CD1c-positive myeloid dendritic cell (primary cell): ENCODE measurements around the gene MTFP1.
"Not testable (repeated sequence)": the region's sequence is repeated elsewhere in the genome, so short reads cannot be mapped to it uniquely, and the experiment has no call there.

Source experiments
- DNase-seq: peaks from one replicate; pipeline ENCODE4 v3.0.0-alpha.2; 2016; ENCODE audit errors: extremely low spot score

MTFP1 gene

DNA sequence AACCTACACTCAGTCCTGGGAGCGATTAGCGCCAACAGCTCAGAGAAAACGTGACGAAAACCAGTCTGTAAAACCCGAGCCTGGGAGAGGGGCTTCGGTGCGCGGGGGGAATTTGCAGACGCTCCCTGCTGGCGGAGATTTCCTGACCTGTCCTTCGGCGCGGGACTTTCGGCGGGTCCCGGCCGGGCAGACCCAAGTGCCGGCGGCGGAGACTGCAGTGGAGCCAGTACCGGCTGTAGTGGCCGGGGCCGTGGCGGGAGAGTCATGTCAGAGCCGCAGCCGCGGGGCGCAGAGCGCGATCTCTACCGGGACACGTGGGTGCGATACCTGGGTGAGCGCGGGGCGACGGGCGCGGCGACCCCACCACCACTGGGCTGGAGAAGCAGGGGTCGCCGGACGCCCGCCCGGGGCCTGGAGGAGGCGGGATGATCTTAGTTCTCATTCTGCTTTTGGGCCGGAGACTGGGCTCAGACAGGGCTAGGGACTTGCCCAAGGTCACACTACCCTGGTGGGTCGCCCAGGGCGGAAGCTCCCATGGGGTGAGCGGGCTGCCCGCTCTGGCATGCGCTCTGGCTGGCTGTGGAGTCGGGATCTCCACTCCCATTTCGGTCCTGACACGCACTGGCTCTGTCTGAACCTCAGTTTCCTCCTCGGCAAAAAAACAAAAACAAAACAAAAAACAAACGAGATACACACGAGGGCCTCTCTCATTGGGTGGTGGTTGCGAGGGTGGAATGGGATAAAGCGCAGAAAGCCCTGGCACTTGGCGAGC is at the start of gene MTFP1:
Gene MTFP1, plus strand, starts transcription at position 153 of the 772 bp plus-strand sequence. Its CDS starts 112 bp downstream, at position 265.
- peak; percentile 78 for DNase-seq

GRCh38 chr22:30380011-30380410 is 45.6 kb upstream of the MTFP1 start:
- DNase-seq, result no peak

DNA sequence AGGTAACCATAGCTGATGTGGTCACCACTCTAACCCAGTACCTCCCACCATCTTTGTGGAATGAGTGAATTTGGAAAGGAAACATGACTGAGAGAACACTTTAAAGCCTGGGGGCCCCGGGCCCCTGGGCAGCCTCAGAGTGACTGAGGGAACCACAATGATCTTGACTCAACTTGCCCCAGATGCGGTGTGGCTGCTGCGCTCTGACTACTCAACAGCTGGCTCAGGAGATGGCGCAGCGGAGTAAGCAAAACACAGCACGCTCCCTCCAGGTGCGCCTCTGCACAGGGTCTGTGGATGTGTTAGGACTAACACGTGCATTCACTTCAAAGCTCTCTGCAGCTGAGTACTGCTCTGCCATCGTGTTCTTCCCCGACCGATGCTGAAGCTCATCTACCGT is 44.3 kb upstream of the MTFP1 start:
- DNase-seq, result no peak

DNA sequence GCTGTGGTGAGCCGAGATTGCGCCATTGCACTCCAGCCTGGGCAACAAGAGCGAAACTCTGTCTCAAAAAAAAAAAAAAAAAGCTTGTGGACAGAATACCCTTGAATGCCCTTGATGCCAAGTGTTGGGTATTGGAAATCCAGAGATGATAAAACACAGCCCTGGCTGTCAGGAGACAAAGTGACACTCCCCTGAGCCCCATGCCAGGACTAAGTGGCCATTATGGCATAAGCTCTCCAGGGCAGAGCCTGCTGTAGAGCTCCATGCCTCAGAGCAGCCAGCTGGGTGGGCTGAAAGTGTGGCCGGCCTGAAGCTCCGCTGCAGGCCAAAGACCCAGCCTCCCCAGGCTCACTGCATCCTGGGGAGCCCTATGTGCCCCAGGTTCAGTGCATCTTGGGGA is 43.2 kb upstream of the MTFP1 start:
- no peak for DNase-seq

DNA sequence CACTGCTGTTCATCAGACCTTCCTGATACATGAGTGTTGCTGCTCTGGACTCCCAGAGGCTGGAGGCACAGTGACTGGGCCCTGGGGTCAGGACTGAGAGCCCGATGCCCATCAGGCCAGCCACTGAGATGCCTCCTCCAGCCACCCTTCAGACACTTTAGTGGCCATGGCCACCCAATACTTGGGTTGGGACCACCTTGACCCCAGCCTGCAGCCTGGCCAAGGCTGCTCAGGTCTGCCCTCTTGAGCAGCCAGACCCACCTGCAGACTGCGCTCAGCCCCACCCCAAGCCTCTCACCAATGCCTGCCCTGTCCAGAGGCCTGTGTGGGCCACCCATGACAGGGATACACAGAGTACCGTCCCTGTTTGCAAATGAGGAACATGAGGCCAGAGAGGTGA is 42.5 kb upstream of the MTFP1 start:
- DNase-seq, result no peak

DNA sequence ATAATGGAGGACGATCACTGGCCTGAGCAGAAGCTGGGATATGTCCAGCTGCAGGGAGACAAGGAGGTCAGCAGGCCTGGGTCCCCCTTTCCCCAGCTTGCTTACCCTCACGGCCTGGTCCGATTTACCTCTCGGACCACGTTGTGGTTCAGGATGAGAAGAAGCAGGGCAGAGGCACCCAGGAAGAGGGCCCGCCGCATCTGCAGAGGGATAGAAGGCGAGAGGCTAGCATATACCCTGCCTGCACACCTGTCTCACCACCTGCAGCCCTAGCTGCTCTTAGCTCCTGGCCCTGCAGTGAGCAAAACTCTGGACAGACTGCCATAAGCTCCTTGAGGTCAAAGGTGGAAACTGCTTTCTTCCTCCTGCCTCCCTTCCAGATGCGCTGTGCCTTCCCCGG is 39.6 kb upstream of the MTFP1 start:
- DNase-seq, result no peak

DNA sequence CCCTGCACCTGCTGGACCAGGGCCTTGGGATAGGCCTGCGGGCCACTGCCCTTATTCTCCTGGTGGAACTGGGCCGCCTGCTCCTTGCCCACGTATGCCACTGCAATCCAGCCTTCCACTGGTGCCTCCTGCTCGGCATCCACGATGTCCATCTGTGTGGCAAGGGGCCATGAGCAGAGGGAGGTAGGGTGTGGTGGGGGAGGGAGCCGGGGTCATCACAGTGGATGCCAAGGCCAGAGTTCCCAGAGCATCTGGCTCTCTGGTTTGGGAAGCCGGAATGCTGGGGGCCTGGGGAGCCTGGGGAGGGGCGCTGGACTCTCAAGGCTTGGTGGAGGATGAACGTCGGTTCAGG is 39.0 kb upstream of the MTFP1 start:
- no peak for DNase-seq

DNA sequence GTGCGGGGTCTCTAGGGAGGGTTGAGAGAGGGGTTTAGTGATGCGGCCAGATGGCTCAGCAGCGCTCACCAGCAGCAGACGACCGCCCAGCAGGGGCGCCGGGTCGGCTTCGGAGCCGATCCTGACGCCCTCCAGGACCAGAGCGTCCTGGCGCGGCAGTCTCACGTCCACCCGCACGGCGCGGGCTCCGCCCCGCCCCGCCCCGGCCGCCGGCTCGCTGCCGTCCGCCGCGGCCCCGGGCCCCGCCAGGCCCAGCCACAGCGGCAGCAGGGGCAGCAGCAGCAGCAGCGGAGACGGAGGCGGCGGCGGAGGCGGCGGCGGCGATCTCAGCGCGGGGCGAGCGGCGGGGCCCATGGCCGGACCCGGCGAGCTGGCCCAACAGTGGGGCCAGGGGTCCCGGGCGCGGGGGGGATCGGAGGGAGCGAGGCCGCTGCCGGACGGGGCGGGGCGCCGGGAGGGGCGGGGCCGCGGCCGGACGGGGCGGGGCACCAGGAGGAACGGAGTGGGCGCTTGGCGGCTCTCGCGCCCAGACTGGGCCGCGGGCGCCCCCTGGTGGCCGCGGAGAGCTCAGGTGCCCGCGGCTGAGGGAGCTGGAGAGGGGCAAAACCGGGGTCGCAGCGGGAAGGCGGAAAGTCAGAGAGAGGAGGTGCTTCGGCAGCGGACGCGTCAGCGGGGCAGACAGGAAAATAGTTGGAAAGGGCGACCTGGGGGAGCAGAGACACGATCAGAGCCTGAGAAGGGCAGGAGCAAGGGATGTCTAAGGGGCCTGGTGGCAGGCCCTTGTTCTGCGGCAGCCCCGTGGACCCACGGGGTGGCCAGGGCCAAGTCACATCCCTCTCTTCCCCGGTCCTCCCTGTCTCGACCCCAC is 38.4 kb upstream of the MTFP1 start, which contains the start of gene RNF215:
Gene RNF215, minus strand, starts transcription at position 452 of the 868 bp plus-strand sequence. Its CDS starts 98 bp downstream, at position 354.
- peak; percentile 92 for DNase-seq

DNA sequence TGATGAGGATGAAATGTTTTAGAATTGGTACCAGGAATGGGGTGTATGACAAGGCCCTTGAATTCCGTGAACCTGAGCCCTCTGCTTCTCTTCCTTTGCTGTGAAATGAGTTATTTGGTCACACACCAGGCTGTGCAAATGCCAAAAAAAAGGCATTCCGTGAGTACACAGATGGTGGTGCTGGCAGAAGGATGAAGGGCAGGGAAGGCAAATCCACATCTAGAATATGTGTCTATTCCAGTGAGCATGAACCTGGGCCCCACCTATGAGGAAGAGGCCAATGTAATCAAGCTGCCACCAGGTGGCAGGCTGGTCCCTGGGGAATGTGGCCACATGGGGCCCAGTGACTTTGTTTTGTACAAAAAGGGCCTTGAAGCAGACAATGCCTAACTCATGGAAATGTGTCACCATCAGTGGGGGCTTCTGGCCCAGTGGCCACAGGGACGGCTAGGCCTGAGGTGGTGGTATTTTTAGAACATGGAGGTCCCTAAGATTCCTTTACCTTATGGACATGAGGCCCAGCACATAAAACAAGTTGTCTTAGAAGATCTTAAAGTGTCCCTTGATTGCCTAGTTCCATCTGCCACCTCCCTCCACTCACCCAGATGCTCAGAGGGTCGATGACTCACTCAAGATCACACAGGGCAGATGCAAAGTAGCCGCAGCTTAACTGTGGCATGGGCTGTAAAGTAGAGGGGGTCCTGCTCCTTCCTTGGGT is 34.4 kb upstream of the MTFP1 start:
- peak; percentile 86 for DNase-seq

DNA sequence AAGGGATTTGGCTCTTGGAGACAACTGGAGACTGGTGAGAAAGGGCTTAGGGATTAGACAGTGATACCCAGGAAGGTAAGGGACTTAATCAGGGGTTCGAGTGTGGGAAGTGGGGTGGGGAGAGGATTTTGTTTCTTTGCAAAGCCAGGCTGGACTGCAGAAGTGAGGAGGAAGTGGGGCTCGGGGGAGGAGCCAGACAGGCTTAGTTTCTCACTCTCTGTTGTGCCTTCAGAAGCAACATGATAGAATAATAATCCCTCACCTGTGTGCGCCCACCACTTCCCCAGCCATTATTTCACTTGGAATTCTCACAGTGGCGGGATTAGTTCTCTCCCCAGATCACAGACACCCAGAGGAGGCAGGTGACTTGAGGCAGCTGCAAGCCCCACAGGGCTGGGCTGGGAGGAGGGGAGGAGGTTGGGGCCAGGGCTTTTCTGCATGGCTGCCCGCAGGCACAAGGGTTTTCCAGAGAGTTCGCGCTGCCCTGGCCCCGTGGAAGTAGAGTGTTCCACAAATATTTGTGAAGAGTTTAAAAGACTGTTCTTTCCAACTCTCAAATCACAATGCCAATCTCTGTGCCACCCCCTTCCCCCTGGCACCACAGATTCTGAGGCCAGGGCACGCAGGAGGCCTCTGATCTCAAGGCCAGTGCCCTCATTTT is 32.8 kb upstream of the MTFP1 start:
- no peak for DNase-seq

DNA sequence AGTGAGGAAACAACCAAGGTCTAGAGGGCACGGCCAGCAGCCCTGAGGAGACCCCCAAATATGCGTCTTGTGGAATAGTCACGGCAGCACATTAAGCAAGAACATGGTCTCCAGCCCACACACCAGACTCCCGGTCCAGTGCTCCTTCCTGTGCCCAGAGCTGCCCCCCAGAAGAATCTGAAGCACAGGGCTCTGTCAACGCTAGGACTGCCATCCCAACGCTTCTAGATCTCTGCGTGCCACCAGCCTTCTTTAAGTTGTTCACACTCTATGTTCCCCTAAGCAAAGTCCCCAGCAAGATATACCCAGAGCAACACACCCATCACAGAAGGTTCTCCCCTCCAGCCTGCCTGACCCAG is 32.3 kb upstream of the MTFP1 start:
- DNase-seq, result no peak

- DNase-seq, result no peak
These were observed 31.7 kb upstream of the MTFP1 start for GRCh38 chr22:30393885-30394284.

GRCh38 chr22:30396871-30397655 is 28.5 kb upstream of the MTFP1 start, which contains the start of gene SEC14L2:
TSS of gene SEC14L2 (plus strand) at chr22:30397018. CDS start at chr22:30397117, 99 bp downstream.
- peak; percentile 49 for DNase-seq

DNA sequence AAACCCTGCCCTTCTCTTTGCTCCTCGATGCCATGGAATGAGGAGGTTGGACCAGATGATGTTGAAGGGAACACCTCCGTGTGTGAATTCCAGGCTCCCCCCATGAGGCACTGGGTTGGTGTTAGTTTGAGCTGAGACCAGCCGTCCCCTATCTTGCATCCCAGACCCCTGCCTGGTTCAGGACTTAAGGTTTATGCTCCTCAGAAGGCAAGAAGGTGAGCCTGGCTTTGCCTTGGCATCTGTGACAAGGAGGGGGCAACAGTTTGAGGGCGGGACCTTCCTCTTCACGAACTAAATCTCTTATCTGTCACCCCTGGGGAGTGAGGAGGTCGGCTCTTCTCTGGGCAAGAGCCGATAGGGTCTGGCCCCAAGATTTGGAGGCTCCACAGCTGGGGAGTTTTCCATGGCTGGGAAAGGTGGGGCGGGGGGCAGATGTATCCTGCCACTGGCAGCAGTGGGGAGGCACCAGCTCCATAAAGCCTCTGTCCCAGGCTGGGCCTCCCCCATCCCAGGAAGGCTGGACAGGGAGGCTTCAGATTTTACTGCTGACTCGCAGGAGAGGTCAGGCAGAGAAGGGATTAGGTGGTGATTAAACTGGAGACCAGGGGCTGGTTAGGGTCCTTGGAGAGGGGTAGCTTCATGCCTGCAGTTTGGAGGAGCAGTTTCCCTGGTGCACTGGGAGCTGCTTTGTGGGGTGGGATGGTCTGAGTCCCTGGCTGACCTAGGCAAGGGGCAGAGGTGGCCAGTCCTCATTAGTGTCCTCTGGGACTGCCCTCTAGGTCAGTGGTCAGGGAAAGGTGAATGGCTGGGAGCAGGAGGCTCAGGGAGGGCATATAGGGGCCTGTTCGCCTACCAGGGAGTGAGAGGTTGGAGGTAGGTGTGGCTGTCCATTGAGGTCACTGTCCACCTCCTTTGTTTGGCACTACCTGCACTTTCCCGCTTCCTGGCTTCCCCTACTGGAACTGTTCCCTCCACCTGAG is 27.6 kb upstream of the MTFP1 start:
- no peak for DNase-seq

GRCh38 chr22:30398685-30399680 is 26.6 kb upstream of the MTFP1 start:
- DNase-seq, result no peak

DNA sequence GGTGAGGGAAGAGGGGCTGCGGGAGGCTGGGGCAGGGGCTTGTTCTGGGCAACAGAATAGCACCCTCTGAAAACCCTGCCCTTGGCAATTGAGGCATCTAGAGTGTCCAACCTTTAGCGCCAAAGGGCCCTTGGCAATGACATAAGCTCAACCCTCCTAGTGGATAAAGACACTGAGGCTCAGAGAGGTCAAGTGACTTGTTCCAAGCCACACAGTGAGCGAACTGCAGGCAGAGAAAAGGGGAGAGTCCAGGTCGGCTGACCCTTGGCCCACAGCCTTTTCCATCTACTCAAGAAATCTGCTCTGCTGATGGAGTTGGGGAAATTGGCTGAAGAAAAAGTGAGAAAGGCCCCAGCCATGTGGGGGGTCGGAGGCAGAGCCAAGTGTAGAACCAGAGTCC is 25.9 kb upstream of the MTFP1 start:
- no peak for DNase-seq

- DNase-seq, result no peak
These were observed 25.4 kb upstream of the MTFP1 start for GRCh38 chr22:30400159-30400558.

DNA sequence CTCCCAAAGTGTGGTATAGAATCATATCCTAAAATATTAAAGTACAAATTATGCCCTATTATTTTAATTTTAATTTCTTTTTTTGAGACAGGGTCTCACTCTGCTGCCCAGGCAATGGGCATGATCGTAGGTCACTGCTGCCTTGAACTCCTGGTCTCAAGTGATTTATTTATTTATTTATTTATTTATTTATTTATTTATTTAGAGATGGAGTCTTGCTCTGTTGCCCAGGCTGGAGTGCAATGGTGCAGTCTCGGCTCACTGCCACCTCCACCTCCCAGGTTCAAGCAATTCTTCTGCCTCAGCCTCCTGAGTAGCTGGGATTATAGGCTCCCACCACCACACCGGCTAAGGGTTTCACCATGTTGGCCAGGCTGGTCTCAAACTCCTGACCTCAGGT is 24.5 kb upstream of the MTFP1 start:
- DNase-seq, result not testable (repeated sequence)
